HG03521 (cell line): ENCODE measurements around the gene COPB1.

ENCODE experiments used
- ATAC-seq: cut with Tn5 transposase; IDR thresholded peaks from one replicate; pipeline ENCODE4 v1.9.1; 2021; ENCODE audit warnings: mild to moderate bottlenecking, moderate library complexity; ENCODE audit not compliant: unreplicated experiment

COPB1 gene

DNA sequence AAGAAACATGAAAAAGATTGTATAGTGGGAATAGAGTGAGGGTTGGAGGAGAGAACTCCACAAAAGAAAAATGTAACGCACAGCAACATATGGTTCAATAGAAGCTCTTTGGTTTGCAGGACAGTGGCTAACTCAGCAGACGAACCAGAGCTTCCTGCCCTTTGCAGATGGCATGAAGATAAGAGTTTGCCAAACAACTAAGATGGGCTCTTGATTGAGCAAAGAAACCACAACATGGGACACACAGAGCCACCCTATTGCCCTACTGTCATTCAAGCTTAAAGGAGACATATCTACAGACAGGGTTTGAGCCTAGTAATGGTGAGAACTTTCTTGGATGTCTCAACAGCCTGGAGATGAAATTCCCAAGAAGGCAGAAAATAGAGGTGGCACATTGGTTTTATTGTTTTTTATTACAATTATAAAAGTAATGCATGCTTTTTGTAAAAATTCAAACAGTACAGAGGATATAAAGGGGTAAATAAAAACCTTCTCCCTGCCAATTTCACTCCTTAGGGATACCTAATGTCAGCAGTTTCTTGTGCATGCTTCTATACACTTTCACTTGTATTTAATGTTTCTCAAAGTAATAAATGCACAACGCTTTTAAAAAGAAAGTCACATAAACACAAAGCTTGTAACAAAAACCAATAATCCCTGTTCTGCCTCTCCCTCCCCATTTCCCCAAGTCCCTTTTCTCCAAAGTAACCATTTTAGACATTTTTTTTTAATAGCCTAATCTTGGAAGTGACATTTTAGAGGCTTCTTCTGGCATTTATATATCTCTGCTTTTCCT is 63.7 kb downstream of the COPB1 start:
- no peak for ATAC-seq

DNA sequence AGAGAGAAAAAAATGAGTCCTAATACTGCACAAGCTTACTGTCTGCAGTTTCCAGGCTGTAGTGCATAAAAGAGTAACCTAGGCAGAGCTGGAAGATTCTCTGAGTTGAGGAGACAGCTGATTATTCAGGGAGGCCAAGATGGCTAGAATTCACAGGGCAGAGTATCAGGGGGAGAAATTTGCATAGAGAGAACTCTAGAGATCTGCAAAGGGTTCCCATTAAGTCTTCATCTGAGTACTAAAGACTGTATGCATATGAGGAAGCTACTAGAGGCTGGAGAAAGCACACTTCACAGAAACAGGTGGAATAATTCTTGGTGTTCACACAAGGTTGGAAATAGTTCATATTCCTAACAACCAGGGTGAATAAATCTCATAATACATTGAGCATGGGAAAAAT is 74.0 kb downstream of the COPB1 start:
- ATAC-seq, result no peak

DNA sequence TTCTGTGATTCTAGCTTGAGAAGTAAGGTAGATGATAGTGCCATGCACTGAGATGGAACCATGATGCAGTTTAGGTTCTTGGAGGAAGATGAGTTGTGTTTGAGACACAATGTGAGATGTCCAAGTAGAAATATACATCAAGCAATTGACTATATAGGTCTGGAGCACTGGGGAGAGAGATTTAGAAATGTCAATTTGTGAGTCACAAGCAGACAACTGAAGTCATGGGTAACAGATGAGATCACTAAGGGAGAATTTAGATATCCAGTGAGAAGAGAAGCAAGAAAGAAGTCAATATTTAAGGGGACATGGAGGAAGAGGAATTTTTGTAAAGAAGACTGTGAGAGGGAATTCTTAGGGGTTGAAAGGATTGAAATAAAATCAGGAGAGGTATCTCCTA is 75.5 kb downstream of the COPB1 start:
- no peak for ATAC-seq

DNA sequence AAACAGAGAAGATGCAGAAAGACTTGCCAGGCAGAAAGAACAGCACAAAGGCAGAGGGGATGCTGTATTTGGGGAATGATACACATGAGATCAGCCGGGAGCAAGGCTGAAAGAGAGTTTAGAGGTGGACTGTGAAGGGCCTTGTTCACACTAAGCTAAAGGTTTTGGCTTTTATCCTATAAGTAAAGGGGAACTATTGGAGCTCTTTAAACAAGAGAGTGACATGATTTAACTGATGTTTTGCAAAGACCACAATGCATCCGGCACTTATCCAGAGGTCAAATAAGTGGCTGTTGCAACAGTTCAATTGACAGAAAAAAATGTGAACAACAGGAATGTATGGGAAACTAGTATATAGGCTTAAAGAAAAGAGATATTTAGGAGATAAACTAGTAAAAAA is 76.0 kb downstream of the COPB1 start:
- no peak for ATAC-seq

DNA sequence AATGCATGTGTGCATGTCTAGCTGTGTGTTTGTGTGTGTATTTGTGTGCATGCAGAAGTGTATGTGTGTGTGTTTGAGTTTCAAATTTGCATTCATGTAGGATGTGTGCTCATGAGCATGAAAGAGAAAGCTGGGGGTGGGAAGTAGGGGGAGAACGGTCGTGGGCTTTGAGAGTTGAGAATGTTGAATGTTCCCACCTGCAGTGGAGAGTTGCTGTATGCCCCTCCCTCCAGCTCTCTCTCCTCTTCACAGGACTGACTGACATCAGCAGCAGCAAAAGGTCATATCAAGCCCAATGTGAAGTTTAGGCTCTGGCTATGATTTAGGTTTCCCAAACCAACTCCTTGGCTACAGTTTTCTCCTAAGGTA is 76.8 kb downstream of the COPB1 start:
- no peak for ATAC-seq

DNA sequence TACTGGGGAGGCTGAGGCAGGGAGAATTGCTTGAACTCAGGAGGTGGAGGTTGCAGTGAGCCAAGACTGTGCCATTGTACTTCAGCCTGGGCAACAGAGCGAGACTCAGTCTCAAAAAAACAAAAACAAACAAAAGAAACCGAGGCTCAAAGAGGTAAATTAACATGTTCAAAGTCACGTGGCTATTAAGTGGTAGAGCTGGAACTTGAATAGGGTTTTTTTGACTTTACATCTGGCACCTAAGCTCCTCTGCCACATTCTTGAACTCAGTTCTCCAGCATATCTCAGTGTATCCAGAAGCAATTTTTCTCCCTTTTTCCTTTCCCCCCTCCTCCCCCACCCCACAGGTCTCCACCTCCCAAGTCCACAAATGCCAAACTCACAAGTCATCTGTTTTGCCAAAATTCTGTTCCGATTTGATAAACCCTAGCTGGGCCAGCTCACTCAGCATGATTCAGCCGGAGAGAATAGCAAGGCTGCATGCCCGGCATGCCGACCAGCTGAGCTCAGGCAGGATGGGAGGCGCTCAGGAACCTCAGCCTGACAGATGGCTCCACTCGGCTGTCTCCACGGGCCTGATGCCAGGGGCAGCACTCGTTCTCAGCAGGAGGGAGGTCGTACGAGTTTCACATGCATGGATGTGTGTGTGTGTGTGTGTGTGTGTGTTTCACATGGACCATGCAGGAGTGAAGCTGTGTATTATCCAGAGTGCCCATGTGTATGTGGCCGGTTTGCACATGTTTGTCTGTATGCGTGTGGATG is 77.4 kb downstream of the COPB1 start:
- no peak for ATAC-seq

DNA sequence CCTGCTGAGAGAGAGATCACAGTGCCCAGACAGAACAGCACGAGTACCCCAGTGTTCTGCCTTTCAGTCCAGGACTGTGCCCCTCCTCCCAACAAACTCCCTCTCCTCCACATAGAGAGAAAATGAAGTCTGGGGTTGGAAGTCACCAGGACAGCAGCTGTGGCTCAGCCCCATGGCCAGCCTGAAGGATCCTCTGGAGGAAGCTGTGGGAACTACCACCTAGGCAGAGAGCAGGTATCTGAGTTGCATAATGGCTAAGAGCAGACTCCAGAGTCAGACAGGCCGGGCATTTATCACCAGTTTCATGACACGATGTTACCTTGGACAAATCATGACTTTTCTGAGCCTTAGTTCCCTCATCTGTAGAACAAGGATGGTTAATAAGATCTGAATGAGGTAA is 79.4 kb downstream of the COPB1 start:
- no peak for ATAC-seq

DNA sequence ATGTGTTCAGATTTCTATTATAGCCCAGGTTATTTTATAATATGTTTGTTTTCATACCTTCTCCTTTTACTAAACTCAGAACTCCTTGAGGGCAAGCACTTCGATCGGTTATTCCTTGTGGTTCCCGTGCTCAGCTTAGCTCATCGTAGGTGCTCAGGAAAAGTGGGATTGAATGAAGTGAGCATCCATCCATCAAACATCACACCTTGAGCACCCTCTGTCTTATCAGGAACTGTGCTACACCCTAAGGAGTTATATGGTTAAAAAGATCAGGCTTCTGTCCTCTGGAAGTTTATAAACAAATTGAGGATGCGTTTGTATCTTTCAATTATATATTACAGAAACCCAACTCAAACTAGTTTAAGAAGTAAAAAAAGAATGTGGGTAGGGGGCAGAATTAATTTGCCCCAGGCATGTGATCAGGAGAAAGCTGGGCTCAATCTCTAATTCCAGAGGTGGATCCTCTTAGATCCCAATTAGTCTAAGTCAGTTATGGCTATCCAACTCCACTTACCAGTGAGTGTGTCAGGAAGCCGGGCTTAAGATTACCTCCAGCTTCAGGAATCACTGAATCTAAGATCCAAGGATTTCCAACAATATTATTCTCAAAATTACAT is 80.7 kb downstream of the COPB1 start:
- no peak for ATAC-seq

DNA sequence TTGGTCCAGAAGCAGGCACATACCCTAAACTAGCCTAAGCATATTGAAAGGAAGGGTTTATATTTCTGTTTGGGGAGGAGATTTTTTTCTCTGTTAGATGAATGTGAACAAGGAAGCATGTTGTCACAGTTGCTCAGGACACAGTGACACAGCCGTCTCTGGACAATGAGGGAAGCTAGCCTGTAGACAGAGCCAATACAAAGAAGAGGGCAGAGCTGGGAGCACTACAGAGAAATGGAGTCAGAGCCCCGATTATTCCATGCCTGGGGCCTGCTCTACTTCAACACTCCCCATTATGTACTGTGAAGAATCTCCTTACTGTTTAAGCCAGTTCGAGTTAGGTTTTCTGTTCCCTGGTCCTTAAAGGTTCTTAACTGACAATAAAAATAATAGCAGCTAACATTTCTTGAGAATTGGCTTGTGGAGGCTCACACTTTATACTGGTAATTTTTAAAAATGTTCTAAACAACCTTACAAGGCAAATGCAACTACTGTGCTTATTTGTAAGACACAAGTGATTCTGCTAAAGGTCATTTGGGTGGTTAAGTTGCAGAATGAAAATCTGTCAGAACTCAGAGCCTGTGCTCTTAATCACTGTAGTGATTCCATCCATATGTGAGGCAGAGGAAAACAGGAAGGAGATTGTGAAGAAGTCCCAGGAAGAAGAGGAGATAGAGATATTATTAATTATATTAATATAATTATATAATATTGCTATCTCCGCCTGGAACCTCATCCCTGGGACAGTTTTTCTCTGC is 81.8 kb downstream of the COPB1 start:
- no peak for ATAC-seq

DNA sequence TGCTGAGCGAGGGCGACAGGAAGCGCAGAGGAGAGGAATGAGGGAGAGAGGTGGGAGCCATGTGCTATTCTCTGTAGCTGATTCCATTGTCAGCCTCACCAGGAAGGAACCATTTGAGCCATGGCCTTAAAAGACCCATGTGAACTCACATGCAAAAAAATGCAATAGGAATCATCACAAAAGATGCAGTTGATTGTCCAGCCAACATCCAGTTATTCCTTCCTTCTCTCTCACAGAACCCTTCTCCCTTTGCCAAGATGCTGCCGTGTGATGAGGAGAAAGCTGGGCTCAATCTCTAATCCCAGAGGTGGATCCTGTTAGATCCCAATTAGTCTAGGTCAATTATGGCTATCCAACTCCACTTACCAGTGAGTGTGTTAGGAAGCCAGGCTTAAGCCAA is 82.4 kb downstream of the COPB1 start:
- ATAC-seq, result no peak

- no peak for ATAC-seq
These were observed 84.8 kb downstream of the COPB1 start for GRCh38 chr11:14414470-14415461.

DNA sequence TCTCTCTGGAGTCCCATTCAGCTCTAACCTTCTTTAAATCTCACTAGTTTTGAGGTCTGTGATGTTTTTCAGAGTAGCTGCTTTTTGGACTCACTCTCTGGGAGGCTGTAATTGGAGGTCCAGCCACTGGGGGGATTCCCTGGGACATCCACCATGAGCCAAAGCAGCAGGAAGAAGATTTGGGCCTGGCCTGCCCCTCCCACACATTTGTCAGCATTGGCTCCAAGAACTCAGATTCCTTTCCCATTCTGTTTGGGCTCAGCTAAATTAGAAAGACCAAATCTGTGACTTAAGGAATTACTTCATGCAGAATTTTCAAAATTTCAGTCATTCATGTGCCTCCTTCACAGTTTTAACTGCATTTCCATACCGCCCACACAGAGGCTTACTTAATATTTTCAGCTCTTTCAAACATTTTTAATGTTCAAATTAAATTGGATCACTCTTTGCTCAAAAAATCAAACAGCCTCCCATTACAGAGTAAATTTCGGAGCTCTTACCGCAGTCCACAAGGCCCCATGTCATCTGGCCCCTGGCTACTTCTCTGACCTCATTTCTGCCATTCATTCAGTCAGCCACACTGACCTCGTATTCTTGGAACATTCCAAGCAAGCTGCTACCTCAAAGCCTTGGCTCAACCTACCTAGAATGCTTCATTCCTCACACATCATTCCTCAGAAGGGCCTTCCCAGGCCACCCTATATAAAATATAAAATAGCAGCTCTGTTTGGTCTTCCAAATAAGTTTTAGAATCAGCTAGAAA is 86.1 kb downstream of the COPB1 start:
- no peak for ATAC-seq

DNA sequence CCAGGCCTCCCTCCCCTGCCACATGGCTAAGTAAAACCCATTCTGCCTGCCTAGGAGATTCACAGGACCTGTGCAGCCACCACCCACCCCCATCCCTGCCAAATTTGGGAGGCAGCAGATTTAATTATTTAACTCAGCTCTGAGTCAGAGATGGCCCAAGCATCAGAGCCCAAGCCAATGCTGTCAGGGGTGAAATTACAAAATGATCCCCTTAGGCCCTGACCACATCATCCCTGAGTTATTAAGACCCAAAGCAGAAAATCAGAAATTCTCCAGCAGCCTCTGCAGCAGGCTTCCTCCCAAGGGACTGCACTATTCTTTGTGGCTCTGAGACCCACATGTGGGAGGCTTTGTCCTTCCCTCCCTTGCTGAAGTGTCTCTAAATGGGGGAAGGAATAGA is 87.8 kb downstream of the COPB1 start:
- no peak for ATAC-seq

GRCh38 chr11:14409891-14410290 is 89.7 kb downstream of the COPB1 start:
- no peak for ATAC-seq

DNA sequence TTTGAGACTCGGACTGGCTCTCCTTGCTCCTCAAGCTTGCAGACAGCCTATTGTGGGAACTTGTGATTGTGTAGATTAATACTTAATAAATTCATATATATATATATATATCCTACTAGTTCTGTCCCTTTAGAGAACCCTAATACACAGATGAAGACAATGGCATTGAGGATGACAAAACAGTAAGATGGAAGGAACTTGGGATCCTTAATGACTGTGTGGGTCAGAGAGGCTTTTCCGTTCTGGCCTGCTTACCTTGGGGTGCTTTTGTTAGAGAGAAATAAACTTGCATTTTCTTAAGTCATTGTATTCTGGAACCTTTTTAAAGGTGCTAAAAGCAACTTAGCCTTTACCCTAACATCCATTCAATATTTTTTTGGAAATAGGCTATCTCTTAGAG is 91.0 kb downstream of the COPB1 start:
- ATAC-seq, result no peak
